Dendritic cell treated with granulocyte-macrophage colony-stimulating factor and Interleukin-4, amounts not matched to agents 40 ng/mL and 50 ng/mL, for 4 days (primary cell): ENCODE measurements around the gene HMG20A.

Experiments
- H3K27ac Mint-ChIP-seq: one replicate; pipeline ENCODE4 v1.8.0; 2022; ENCODE audit warnings: mild to moderate bottlenecking, mixed read lengths
- H3K27me3 Mint-ChIP-seq: one replicate; pipeline ENCODE4 v1.8.0; 2022; ENCODE audit warnings: mild to moderate bottlenecking, mixed read lengths
- H3K36me3 Mint-ChIP-seq: one replicate; pipeline ENCODE4 v1.8.0; 2022; ENCODE audit warnings: low read depth, mixed read lengths
- H3K4me1 Mint-ChIP-seq: one replicate; pipeline ENCODE4 v1.8.0; 2022; ENCODE audit warnings: low read depth, mixed read lengths
- H3K4me3 Mint-ChIP-seq: one replicate; pipeline ENCODE4 v1.8.0; 2022; ENCODE audit warnings: mild to moderate bottlenecking, moderate library complexity, mixed read lengths
- H3K9me3 Mint-ChIP-seq: one replicate; pipeline ENCODE4 v1.8.0; 2022; ENCODE audit warnings: mixed read lengths
- intact Hi-C: fragments of 100-400 bp; cut with micrococcal nuclease; formaldehyde crosslinking; loops from one replicate; pipeline ENCODE4 v1.15.0; 2022

The HMG20A gene

DNA sequence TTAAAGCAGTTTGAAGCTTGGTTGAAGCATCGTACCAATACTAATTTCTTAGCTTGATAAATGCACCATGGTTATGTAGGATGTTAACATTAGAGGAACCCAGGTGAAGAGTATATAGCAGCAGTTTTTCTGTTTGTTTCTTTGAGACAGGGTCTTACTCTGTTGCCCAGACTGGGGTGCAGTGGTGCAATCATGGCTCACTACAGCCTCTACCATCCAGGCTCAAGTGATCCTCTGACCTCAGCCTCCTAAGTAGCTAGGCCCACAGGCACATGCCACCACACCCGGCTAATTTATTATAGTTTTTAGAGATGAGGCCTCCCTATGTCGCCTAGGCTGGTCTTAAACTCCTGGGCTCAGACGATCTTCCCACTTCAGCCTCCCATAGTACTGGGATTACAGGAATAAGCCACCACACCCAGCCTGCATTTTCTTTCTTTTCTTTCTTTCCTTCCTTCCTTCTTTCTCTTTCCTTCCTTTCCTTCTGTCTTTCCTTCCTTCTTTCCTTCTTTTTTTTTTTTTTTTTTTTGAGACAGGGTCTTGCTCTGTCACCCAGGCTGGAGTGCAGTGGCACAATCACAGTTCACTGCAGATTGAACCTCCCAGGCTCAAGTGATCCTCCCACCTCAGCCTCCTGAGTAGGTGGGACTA is 6.9 kb upstream of the HMG20A start:
- Mint-ChIP-seq H3K4me3 (no peak overlapping the region), H3K36me3 (peaks cover 7% of the 10 kb centered on the region), H3K27ac (no peak overlapping the region), H3K9me3 (no peaks in the 10 kb centered on the region), H3K4me1 (peaks cover 32% of the 10 kb centered on the region), H3K27me3 (no peaks in the 10 kb centered on the region)
- intact Hi-C loops, result no loop called here

DNA sequence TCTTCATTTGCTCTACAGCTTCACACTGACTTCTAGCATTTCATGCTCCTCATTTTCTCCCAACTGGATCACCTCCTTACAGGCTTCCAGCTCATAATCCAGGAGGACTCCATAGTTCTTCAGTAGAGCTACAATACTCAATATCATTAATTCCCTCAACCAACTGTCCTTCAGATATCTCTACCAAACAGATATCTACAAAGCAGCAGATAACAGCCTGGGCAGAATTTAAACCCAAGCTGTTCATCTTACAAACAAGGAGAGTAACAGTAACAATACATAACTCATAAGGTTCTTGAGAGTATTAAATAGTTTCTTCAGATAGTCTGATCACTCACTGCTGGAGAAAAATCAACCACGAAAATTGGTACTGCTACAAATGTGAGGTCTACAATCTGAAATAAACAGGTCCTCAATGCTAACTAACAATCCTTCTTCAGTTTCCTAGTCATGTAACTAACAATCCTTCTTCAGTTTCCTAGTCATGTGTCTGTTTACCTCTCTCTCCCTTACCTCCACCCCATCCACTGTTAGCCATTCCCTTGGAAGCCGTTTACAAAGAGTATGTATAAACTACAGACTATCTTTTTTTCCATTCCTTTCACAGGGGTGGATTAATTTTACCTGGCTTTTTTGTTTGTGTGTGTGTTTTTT is 5.8 kb upstream of the HMG20A start:
- H3K36me3 Mint-ChIP-seq, result peaks cover 13% of the 10 kb centered on the region
- H3K4me1 Mint-ChIP-seq, result peaks cover 32% of the 10 kb centered on the region
- no peak overlapping the region for H3K4me3 Mint-ChIP-seq
- H3K27ac Mint-ChIP-seq, result no peak overlapping the region
- intact Hi-C loops, result no loop called here
- H3K27me3 Mint-ChIP-seq, result peaks cover 3% of the 10 kb centered on the region
- H3K9me3 Mint-ChIP-seq, result no peaks in the 10 kb centered on the region

DNA sequence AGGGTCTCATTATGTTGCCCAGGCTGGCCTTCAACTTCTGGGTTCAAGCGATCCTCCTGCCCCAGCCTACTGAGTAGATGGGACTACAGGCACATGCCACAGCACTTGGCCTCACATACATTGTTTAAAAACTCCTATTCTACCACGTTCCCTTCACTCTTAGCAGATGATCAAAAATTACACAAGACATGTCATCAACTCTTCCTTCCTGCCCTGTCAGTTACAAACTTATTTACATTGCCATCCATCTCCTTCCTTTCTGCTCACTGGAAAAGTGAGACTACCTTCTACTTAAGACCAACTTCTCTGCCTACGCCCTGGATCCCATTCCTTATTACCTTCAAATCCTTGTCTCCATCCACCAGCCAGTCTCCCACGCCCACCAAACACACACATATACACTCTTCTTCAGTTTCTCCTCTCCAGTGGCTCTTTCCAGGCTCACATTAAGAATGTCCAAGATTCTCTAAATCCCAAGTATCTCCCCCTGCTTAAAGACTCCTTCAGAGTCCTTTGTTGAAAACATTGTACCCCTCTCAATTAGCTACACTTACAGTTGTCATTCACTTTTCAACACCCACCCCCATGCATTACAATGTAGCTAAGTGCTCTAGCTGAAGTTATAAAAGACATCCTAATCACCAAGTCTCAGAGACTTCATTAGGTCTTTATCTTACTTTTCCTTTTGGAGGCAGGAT is 5.1 kb upstream of the HMG20A start:
- Mint-ChIP-seq H3K4me1 (peaks cover 28% of the 10 kb centered on the region), H3K4me3 (no peak overlapping the region), H3K36me3 (peaks cover 18% of the 10 kb centered on the region), H3K9me3 (no peaks in the 10 kb centered on the region), H3K27ac (no peak overlapping the region), H3K27me3 (peaks cover 3% of the 10 kb centered on the region)
- intact Hi-C loops, result no loop called here

DNA sequence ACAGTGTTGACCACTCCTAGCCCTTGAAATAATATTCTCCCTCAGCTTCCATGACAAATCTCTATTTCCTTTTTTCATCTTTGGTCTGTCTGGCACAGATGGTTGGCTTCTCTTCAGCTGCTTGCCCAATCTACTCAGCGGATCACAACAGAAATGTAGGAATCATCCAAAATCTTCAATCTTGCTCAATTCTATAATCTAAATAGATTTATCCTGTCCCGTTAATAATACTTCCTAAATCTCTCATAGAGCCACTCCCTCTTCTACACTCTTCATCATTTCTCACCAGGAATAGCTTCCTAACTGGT is 4.6 kb upstream of the HMG20A start:
- no peaks in the 10 kb centered on the region for H3K9me3 Mint-ChIP-seq
- H3K4me3 Mint-ChIP-seq, result no peak overlapping the region
- peaks cover 3% of the 10 kb centered on the region for H3K27me3 Mint-ChIP-seq
- intact Hi-C loops, result no loop called here
- H3K4me1 Mint-ChIP-seq, result peaks cover 31% of the 10 kb centered on the region
- peaks cover 23% of the 10 kb centered on the region for H3K36me3 Mint-ChIP-seq
- no peak overlapping the region for H3K27ac Mint-ChIP-seq

DNA sequence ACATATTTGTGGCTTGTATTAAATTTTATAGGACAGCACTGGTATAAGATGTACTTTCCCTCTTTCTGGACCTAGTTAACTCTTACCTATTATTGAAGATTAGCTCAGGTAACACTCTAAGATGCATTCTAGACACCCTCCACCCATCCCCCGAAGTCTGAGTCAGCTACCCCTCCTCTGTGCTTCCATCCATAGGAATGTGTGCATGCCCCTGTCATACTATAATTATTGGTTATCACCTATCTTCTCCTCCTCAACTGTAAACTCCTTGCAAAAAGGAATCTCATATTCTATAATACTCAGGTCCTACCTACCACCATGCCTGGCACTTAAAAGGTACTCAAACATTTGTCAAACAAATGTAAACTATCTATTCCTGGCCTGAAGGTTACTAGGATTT is 3.7 kb upstream of the HMG20A start:
- intact Hi-C loops, result no loop called here
- Mint-ChIP-seq H3K4me1 (peaks cover 35% of the 10 kb centered on the region), H3K27me3 (peaks cover 3% of the 10 kb centered on the region), H3K9me3 (no peaks in the 10 kb centered on the region), H3K4me3 (no peak overlapping the region), H3K27ac (no peak overlapping the region), H3K36me3 (peaks cover 23% of the 10 kb centered on the region)

DNA sequence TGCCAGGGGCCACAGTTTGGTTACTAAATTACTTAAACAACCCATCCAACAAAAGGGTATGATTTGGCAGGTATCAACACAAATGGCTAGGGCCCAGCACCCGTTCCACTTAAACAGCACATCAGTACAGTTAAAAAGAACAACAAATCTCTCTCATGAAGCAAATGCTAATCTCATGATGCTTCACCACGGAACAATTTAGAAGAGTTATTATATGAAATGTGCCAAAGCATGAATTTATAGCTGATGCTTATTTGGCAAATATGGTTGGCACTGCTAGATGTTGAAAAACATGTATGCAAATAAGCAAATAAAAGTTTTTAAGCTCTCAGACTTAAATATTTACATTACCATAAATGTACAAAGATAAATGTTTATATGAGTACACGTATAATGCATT is 3.1 kb upstream of the HMG20A start:
- Mint-ChIP-seq H3K27ac (no peak overlapping the region), H3K27me3 (peaks cover 3% of the 10 kb centered on the region), H3K9me3 (no peaks in the 10 kb centered on the region), H3K4me1 (peaks cover 28% of the 10 kb centered on the region), H3K4me3 (no peak overlapping the region), H3K36me3 (peaks cover 23% of the 10 kb centered on the region)
- intact Hi-C loops, result no loop called here

DNA sequence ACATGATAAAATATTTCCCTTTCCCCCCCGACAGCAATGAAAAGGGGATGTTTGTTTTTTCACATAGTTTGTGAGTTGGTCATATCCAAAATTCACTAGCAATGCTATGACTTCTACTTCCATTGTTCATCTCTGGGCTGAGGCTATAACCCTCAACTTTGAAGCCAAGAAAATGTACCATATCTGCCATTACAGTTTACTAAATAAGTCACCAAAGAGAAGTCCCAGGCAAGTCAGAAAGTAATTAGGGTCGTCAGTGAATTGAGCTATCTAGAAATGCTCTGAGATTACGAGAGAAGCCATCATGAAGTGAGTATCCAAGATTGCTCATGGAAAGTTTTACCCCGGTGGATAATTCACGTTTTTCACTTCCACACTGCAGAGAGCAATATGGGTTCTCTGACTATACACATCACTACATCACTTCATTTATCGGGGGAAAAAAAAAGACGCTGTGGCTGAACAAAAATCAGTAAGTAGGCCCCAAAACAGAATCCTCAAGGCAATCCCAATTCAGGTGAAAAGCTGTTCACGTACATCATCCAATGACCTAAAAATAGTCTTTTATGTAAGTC is 2.2 kb upstream of the HMG20A start:
- H3K27me3 Mint-ChIP-seq, result peaks cover 3% of the 10 kb centered on the region
- H3K27ac Mint-ChIP-seq, result peak overlapping the region; percentile 96
- peaks cover 28% of the 10 kb centered on the region for H3K4me1 Mint-ChIP-seq
- H3K9me3 Mint-ChIP-seq, result no peaks in the 10 kb centered on the region
- intact Hi-C loops, result no loop called here
- peak overlapping the region; percentile 92 for H3K4me3 Mint-ChIP-seq
- peaks cover 23% of the 10 kb centered on the region for H3K36me3 Mint-ChIP-seq

DNA sequence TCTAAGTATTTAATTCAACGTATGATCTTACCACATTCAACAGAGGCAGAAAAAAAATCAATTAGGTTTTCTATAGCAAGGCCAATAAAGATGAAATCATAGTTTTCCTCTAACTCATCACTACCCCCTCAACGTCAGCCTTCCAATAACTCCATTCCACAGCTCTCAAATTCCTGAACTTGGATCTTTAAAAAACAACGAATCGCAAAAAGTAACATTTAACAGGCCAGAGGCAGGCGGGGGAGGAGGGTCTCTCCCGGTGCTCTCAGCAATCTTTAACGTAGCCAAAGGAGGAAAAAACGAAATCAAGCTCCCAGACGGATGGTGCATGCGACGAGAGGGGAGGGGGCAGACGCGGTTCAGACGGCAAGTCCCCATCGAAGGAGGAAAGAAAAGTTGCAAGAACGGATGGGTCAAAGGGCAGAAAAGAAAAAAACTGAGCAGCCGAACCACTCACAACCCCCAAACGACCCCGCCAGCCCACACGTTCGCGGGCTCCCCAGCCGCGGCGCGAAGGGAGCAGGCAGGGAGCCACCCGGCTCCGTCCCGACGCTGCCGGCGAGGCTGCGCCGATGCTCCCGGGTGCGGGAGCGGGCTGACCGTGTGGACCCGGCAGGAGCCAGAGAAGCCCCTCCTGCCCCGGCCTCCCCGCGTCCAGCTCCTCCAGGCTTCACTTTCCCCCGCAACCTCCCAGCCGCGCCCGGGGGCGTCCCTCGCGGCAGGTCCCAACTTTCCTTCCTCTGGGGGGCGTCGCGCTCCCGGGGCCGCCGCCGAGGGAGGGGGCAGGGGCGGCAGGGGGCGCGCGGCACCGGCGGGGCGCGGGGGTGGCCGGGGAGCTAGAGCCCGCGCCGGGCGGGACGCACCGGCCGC is 1.5 kb upstream of the HMG20A start:
- intact Hi-C loops, result no loop called here
- Mint-ChIP-seq H3K4me3 (peak overlapping the region; percentile 92), H3K27me3 (peaks cover 3% of the 10 kb centered on the region), H3K27ac (peak overlapping the region; percentile 96), H3K9me3 (no peaks in the 10 kb centered on the region), H3K36me3 (peaks cover 23% of the 10 kb centered on the region), H3K4me1 (peaks cover 36% of the 10 kb centered on the region)

DNA sequence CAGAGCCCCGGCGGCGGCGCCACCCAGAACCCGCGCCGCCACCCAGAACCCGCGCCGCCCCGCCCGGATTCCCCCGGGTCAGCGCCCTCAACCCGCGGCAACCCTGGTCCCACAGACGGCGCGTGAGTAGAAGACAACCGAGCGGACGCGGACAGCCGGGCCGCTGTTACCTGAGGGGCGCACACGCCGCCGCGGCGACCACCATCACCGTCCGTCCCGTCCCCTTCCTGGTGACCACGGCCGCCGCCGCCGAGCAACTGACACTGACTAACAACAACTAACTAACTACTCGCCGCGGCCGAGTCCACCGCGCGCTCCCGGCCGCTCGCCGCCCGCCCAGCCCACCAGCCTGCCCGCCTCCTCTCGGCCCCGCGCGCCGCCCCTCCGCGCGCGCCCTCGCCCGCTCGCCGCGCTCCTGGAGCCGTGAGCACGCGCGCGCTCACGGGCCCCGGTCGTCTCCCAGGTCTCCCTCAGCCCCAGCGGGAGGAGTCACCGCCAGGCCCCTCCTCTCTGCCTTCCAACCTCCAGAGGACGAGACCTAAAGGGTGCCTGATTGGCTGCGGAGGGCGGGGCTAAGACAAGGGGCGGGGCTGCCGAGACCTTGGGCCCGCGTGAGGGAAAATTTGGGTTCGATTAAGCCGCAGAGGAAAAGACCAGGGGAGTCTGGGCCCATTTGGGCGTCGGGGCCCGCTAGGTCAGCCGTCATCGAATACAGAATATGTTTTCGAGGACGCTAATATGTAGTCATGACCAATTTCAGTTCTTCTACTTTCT is 665 bp upstream of the HMG20A start, which contains the start of gene PEAK1:
Gene PEAK1, minus strand, starts transcription at position 269 of the 774 bp plus-strand sequence. CDS start 238,178 bp downstream, outside the sequence.
- Mint-ChIP-seq H3K4me3 (peak within 1 kb of the TSS; percentile 92), H3K9me3 (no peaks in the 10 kb centered on the region), H3K27ac (peak within 1 kb of the TSS; percentile 96), H3K36me3 (peaks cover 27% of the 10 kb centered on the region), H3K27me3 (peaks cover 3% of the 10 kb centered on the region), H3K4me1 (peaks cover 39% of the 10 kb centered on the region)
- intact Hi-C loops, result loop anchor here (2.0 kb wide), 1 partner anchor 231 kb away; no protein-coding TSS in a partner anchor

DNA sequence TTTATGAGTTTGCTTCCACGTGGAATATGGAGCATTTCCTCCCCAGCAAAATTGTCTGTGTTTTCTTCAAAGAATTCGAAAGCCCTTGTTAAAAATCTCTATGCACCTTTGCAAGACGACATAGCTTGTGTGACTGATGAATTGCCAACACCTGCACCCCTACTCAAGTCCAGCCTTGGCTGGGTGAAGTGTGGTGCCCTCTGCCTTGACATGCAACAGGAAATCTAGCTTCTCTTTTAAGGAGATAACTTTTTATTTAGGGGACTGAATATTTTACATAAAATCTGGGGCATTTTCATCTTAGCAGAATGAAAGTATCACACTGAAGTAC is 647 bp downstream of the HMG20A start:
- Mint-ChIP-seq H3K36me3 (peaks cover 30% of the 10 kb centered on the region), H3K9me3 (no peaks in the 10 kb centered on the region), H3K4me1 (peaks cover 45% of the 10 kb centered on the region), H3K27me3 (peaks cover 3% of the 10 kb centered on the region), H3K4me3 (peak overlapping the region; percentile 92), H3K27ac (peak overlapping the region; percentile 96)
- intact Hi-C loops, result loop anchor here (2.0 kb wide), 1 partner anchor 233 kb away; no protein-coding TSS in a partner anchor

DNA sequence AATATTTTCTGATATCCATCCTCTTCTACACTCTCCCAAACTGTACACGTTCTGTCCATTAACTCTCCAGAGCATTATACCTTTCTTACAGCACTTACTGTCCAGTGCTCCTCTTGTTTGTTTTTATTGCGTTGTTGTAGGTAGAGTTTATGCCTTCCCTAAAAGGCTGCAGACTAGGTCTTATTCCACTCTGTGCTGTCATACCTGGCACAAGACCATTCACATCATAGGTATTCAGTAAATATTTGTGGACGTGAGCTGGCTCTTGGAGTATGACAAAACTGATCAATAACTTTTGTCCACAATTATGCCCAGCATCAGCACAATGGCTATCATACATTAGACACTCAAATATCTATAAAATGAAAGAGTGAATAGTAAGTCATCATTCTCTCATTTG is 4.4 kb downstream of the HMG20A start:
- Mint-ChIP-seq H3K27ac (no peak overlapping the region), H3K4me3 (no peak overlapping the region), H3K9me3 (no peaks in the 10 kb centered on the region), H3K4me1 (peaks cover 33% of the 10 kb centered on the region), H3K36me3 (peaks cover 18% of the 10 kb centered on the region), H3K27me3 (no peaks in the 10 kb centered on the region)
- intact Hi-C loops, result no loop called here

DNA sequence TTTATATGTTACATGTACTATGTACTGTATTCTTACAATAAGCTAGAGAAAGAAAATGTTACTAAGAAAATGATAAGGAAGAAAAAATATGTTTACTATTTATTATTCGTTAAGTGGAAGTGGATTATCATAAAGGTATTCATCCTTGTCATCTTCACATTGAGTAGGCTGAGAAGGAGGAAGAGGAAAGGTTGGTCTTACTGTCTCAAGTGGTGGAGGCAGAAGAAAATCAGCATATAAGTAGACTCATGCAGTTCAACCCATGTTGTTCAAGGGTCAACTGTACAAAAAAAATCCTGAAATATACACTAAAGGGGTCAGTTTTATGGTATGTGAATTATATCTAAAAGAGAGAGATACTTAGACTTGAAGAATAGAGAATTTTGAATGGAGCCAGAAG is 5.7 kb downstream of the HMG20A start:
- intact Hi-C loops, result no loop called here
- Mint-ChIP-seq H3K27ac (no peak overlapping the region), H3K36me3 (peaks cover 7% of the 10 kb centered on the region), H3K27me3 (no peaks in the 10 kb centered on the region), H3K4me3 (no peak overlapping the region), H3K9me3 (no peaks in the 10 kb centered on the region), H3K4me1 (peaks cover 28% of the 10 kb centered on the region)

DNA sequence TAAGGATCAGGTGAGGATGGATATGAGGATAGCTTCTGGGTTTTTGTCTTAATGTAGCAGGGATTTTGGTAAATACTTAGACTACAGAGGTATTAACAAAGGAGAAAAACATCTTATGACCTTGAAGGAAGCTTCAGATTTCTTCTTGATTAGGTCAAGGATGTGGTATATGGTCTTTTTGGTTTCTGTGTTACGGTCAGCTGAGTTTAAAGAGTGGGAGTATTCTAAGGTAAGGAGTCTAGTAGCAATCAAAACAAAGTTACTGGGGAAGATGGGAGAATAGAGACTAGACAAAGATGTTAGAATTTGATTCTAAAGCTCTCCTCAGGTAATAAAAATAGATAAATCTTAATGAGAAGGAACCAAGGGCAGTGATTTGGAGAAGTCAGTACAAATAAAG is 6.2 kb downstream of the HMG20A start:
- H3K4me3 Mint-ChIP-seq, result no peak overlapping the region
- no peaks in the 10 kb centered on the region for H3K9me3 Mint-ChIP-seq
- H3K27me3 Mint-ChIP-seq, result no peaks in the 10 kb centered on the region
- H3K36me3 Mint-ChIP-seq, result peaks cover 7% of the 10 kb centered on the region
- H3K4me1 Mint-ChIP-seq, result peaks cover 25% of the 10 kb centered on the region
- intact Hi-C loops, result no loop called here
- no peak overlapping the region for H3K27ac Mint-ChIP-seq
